HCT116 (cell line): ENCODE measurements around the gene ZNF837.

Source experiments
- CBX3 ChIP-seq: IDR thresholded peaks from 2 replicates; pipeline ENCODE4 v1.6.1; 2012; ENCODE audit warnings: low read depth
- CEBPB ChIP-seq: IDR thresholded peaks from 2 replicates; pipeline ENCODE4 v1.6.1; 2012; ENCODE audit warnings: low read depth
- EZH2 ChIP-seq: fragments of 200-600 bp; sonication (generic); IDR thresholded peaks from 2 replicates; pipeline ENCODE4 v1.6.1; 2017; ENCODE audit warnings: antibody characterized with exemption, mixed run types
- EZH2phosphoT487 ChIP-seq: fragments of 200-600 bp; IDR thresholded peaks from 2 replicates; pipeline ENCODE4 v1.6.1; 2018; ENCODE audit warnings: antibody characterized with exemption, borderline replicate concordance
- POLR2A ChIP-seq: IDR thresholded peaks from 2 replicates; pipeline ENCODE4 v1.7.0; 2011; ENCODE audit warnings: borderline replicate concordance; ENCODE audit not compliant: insufficient read depth, insufficient read length; ENCODE audit errors: extremely low read depth
- POLR2AphosphoS5 ChIP-seq: IDR thresholded peaks from 2 replicates; pipeline ENCODE4 v1.6.1; 2011; ENCODE audit warnings: mild to moderate bottlenecking, low read depth, low read length, moderate library complexity
- YY1 ChIP-seq: IDR thresholded peaks from 2 replicates; pipeline ENCODE4 v1.6.1; 2011; ENCODE audit warnings: low read length, low read depth, moderate library complexity, mild to moderate bottlenecking; ENCODE audit not compliant: insufficient replicate concordance; ENCODE audit errors: extremely low read depth
- ZFX ChIP-seq: fragments of 450-650 bp; IDR thresholded peaks from 2 replicates; pipeline ENCODE4 v1.6.1; 2017
- TF ChIP-seq, protein P1 (sequence below), 3 experiments: fragments of 200-600 bp in 1 of 3; sonication (generic) in 1 of 3; IDR thresholded peaks in 2 of 3; conservative IDR thresholded peaks in 1 of 3; 2 replicates each; pipeline ENCODE4 v1.5.1; 2012 to 2017; ENCODE audit warnings: low read depth in 2 of 3, low read length in 2 of 3, antibody characterized with exemption in 1 of 3, borderline replicate concordance in 1 of 3, control low read depth in 1 of 3, mild to moderate bottlenecking in 1 of 3, mixed read lengths in 1 of 3, mixed run types in 1 of 3, moderate library complexity in 1 of 3; ENCODE audit not compliant: insufficient read depth in 1 of 3
- TF ChIP-seq, protein P2 (sequence below): IDR thresholded peaks from 2 replicates; pipeline ENCODE4 v1.6.1; 2011; ENCODE audit warnings: mild to moderate bottlenecking, low read length, moderate library complexity; ENCODE audit not compliant: insufficient replicate concordance; ENCODE audit errors: extremely low read depth
- TF ChIP-seq, protein P3 (sequence below): IDR thresholded peaks from 2 replicates; pipeline ENCODE4 v1.6.1; 2012; ENCODE audit warnings: low read depth

DNA sequence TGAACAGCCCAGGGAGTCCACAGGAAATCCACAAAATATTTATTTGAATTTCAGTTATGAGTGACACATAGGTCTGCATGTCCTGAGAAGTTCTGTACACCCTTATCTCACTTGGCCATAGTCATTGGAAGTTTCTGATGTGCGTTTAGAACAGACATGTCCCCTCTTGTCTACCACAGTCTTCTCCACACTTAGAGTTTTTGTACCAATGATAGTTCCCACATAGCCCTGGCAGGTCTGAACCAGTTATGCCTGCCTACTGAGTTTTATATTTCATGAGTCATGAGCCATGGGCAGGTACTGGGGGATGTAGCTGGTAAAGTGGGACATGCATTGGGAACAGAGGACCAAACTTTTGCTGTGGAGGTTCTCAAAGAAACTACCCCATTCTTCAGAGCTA, 47.8 kb upstream of the ZNF837 start:
- TF ChIP-seq, protein P1, sequence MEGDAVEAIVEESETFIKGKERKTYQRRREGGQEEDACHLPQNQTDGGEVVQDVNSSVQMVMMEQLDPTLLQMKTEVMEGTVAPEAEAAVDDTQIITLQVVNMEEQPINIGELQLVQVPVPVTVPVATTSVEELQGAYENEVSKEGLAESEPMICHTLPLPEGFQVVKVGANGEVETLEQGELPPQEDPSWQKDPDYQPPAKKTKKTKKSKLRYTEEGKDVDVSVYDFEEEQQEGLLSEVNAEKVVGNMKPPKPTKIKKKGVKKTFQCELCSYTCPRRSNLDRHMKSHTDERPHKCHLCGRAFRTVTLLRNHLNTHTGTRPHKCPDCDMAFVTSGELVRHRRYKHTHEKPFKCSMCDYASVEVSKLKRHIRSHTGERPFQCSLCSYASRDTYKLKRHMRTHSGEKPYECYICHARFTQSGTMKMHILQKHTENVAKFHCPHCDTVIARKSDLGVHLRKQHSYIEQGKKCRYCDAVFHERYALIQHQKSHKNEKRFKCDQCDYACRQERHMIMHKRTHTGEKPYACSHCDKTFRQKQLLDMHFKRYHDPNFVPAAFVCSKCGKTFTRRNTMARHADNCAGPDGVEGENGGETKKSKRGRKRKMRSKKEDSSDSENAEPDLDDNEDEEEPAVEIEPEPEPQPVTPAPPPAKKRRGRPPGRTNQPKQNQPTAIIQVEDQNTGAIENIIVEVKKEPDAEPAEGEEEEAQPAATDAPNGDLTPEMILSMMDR (IDR thresholded peaks at IDR 0.05 in 2 of 3, conservative IDR thresholded peaks at IDR 0.05 in 1 of 3; ENCODE audit: borderline replicate concordance in 1 of 3, insufficient read depth in 1 of 3, low read depth in 2 of 3, low read length in 2 of 3) = no peak
- TF ChIP-seq CEBPB = no peak
- TF ChIP-seq EZH2phosphoT487 = no peak
- TF ChIP-seq POLR2AphosphoS5 = no peak
- TF ChIP-seq, protein P2, sequence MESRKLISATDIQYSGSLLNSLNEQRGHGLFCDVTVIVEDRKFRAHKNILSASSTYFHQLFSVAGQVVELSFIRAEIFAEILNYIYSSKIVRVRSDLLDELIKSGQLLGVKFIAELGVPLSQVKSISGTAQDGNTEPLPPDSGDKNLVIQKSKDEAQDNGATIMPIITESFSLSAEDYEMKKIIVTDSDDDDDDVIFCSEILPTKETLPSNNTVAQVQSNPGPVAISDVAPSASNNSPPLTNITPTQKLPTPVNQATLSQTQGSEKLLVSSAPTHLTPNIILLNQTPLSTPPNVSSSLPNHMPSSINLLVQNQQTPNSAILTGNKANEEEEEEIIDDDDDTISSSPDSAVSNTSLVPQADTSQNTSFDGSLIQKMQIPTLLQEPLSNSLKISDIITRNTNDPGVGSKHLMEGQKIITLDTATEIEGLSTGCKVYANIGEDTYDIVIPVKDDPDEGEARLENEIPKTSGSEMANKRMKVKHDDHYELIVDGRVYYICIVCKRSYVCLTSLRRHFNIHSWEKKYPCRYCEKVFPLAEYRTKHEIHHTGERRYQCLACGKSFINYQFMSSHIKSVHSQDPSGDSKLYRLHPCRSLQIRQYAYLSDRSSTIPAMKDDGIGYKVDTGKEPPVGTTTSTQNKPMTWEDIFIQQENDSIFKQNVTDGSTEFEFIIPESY = no peak
- TF ChIP-seq POLR2A = no peak
- no peak for TF ChIP-seq YY1
- TF ChIP-seq ZFX = no peak
- TF ChIP-seq CBX3 = no peak
- no peak for TF ChIP-seq EZH2
- TF ChIP-seq, protein P3, sequence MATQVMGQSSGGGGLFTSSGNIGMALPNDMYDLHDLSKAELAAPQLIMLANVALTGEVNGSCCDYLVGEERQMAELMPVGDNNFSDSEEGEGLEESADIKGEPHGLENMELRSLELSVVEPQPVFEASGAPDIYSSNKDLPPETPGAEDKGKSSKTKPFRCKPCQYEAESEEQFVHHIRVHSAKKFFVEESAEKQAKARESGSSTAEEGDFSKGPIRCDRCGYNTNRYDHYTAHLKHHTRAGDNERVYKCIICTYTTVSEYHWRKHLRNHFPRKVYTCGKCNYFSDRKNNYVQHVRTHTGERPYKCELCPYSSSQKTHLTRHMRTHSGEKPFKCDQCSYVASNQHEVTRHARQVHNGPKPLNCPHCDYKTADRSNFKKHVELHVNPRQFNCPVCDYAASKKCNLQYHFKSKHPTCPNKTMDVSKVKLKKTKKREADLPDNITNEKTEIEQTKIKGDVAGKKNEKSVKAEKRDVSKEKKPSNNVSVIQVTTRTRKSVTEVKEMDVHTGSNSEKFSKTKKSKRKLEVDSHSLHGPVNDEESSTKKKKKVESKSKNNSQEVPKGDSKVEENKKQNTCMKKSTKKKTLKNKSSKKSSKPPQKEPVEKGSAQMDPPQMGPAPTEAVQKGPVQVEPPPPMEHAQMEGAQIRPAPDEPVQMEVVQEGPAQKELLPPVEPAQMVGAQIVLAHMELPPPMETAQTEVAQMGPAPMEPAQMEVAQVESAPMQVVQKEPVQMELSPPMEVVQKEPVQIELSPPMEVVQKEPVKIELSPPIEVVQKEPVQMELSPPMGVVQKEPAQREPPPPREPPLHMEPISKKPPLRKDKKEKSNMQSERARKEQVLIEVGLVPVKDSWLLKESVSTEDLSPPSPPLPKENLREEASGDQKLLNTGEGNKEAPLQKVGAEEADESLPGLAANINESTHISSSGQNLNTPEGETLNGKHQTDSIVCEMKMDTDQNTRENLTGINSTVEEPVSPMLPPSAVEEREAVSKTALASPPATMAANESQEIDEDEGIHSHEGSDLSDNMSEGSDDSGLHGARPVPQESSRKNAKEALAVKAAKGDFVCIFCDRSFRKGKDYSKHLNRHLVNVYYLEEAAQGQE = no peak
